CD14-positive monocyte (primary cell): ENCODE data around the gene SLK. TPM values are rescaled to one million over a fixed set of nuclear protein-coding genes. Genes with fewer than 3 reads are reported as not detected.

ENCODE experiments used
- DNase-seq, 3 donors: peaks; one replicate each; pipeline ENCODE4 v3.0.0-alpha.2; 2011 to 2022
- H2AFZ ChIP-seq: 2 replicates; pipeline ENCODE4 v1.6.0; 2012; ENCODE audit warnings: mild to moderate bottlenecking, low read depth, low read length, inconsistent platforms; ENCODE audit not compliant: insufficient read depth, poor library complexity, severe bottlenecking
- H3K27ac ChIP-seq, 2 donors: 1 replicate in 1 of 2; 2 replicates in 1 of 2; pipeline ENCODE4 v1.5.1; 2012 to 2013; ENCODE audit warnings: low read length in 2 of 2, control low read depth in 1 of 2, inconsistent platforms in 1 of 2, low read depth in 1 of 2, mild to moderate bottlenecking in 1 of 2
- H3K27me3 ChIP-seq, 2 donors: one replicate each; pipeline versions ENCODE4 v1.6.0 to v1.6.1; 2011 to 2013; ENCODE audit warnings: low read length in 2 of 2; ENCODE audit not compliant: control insufficient read depth in 2 of 2, insufficient read depth in 2 of 2
- H3K36me3 ChIP-seq, 2 donors: replicated peaks in 1 of 2; 1 replicate in 1 of 2; 2 replicates in 1 of 2; pipeline versions ENCODE4 v1.5.1 to v1.6.1; 2012 to 2013; ENCODE audit warnings: low read length in 2 of 2, control low read depth in 1 of 2, inconsistent platforms in 1 of 2, mild to moderate bottlenecking in 1 of 2; ENCODE audit not compliant: insufficient read depth in 2 of 2, control insufficient read depth in 1 of 2
- H3K4me1 ChIP-seq, 2 donors: 1 replicate in 1 of 2; 2 replicates in 1 of 2; pipeline versions ENCODE4 v1.5.1 to v1.6.1; 2012 to 2013; ENCODE audit warnings: low read length in 2 of 2, control low read depth in 1 of 2, inconsistent platforms in 1 of 2, mild to moderate bottlenecking in 1 of 2, moderate library complexity in 1 of 2; ENCODE audit not compliant: insufficient read depth in 2 of 2, control insufficient read depth in 1 of 2
- H3K4me2 ChIP-seq: replicated peaks from 2 replicates; pipeline ENCODE3; 2012; ENCODE audit warnings: low read length, moderate library complexity, mild to moderate bottlenecking; ENCODE audit not compliant: poor library complexity, severe bottlenecking; ENCODE audit errors: extremely low read depth
- H3K4me3 ChIP-seq, 3 experiments: fragments of 200-600 bp in 1 of 3; sonication (generic) in 1 of 3; replicated peaks in 1 of 3; 1 replicate in 2 of 3; 2 replicates in 1 of 3; pipeline ENCODE4 v1.5.1; 2011 to 2013; ENCODE audit warnings: low read length in 3 of 3, mild to moderate bottlenecking in 3 of 3, control low read depth in 2 of 3, low read depth in 2 of 3, inconsistent platforms in 1 of 3, moderate library complexity in 1 of 3
- H3K79me2 ChIP-seq: 2 replicates; pipeline ENCODE4 v1.6.0; 2012; ENCODE audit warnings: mild to moderate bottlenecking, control low read depth, inconsistent platforms, low read length, moderate library complexity; ENCODE audit not compliant: insufficient read depth
- H3K9ac ChIP-seq: 2 replicates; pipeline ENCODE4 v1.6.0; 2017; ENCODE audit warnings: low read length, mild to moderate bottlenecking; ENCODE audit not compliant: insufficient read depth, poor library complexity, severe bottlenecking
- H3K9me3 ChIP-seq, 2 donors: replicated peaks in 1 of 2; 1 replicate in 1 of 2; 2 replicates in 1 of 2; pipeline versions ENCODE4 v1.5.1 to v1.6.1; 2012 to 2013; ENCODE audit warnings: low read length in 2 of 2, control low read depth in 1 of 2; ENCODE audit not compliant: control insufficient read depth in 1 of 2, insufficient read depth in 1 of 2
- H4K20me1 ChIP-seq: 2 replicates; pipeline ENCODE4 v1.6.0; 2012; ENCODE audit warnings: mild to moderate bottlenecking, low read length, control low read depth, moderate library complexity; ENCODE audit not compliant: insufficient read depth
- H3K27ac Mint-ChIP-seq, 7 donors: one replicate each; pipeline ENCODE4 v1.8.0; 2020; ENCODE audit warnings: mild to moderate bottlenecking in 7 of 7, mixed read lengths in 7 of 7, moderate library complexity in 6 of 7, inconsistent platforms in 2 of 7
- H3K27me3 Mint-ChIP-seq, 3 donors: one replicate each; pipeline ENCODE4 v1.8.0; 2021 to 2022; ENCODE audit warnings: low read depth in 3 of 3, mild to moderate bottlenecking in 3 of 3, mixed read lengths in 3 of 3, moderate library complexity in 3 of 3, inconsistent platforms in 1 of 3
- H3K36me3 Mint-ChIP-seq, 2 donors: one replicate each; pipeline ENCODE4 v1.8.0; 2020; ENCODE audit warnings: mixed read lengths in 2 of 2, inconsistent platforms in 1 of 2, mild to moderate bottlenecking in 1 of 2
- H3K4me1 Mint-ChIP-seq: one replicate; pipeline ENCODE4 v1.8.0; 2020; ENCODE audit warnings: mild to moderate bottlenecking, mixed read lengths
- H3K4me3 Mint-ChIP-seq, 2 donors: one replicate each; pipeline ENCODE4 v1.8.0; 2020; ENCODE audit warnings: mild to moderate bottlenecking in 2 of 2, mixed read lengths in 2 of 2, moderate library complexity in 1 of 2
- H3K9me3 Mint-ChIP-seq, 7 donors: one replicate each; pipeline ENCODE4 v1.8.0; 2020 to 2022; ENCODE audit warnings: mixed read lengths in 7 of 7, mild to moderate bottlenecking in 6 of 7, moderate library complexity in 6 of 7, inconsistent platforms in 2 of 7
- WGBS: methylation state at CpG from one replicate; pipeline ENCODE4 v1.1.5; 2013; ENCODE audit warnings: missing lambda C conversion rate; ENCODE audit not compliant: insufficient coverage; 5-methylcytosine and 5-hydroxymethylcytosine counted together
- intact Hi-C, 2 donors: fragments of 100-400 bp; cut with micrococcal nuclease; formaldehyde crosslinking; loops; one replicate each; pipeline versions ENCODE4 v1.15.0 to v1.15.1; 2023
- polyA plus RNA-seq, 3 donors: library from polyadenylated mRNA; depleted of rRNA in 1 of 3; unstranded in 2 of 3; stranded (reverse) in 1 of 3; fragments of 300-500 nt in 2 of 3; fragments of >200 nt in 1 of 3; fragmentation: Illumina TruSeq in 2 of 3; gene quantifications; 1 replicate in 2 of 3; 2 replicates in 1 of 3; pipeline ENCODE4 v1.2.3, GENCODE V29; 2012 to 2021
- TF ChIP-seq, protein P1 (sequence below): fragments of 200-600 bp; IDR thresholded peaks from one replicate; pipeline ENCODE4 v1.8.0; 2022; ENCODE audit warnings: antibody characterized with exemption, mild to moderate bottlenecking

SLK gene
- polyA plus RNA-seq, 3 donors = 2.9 to 6.5 (median 4.4) TPM

DNA sequence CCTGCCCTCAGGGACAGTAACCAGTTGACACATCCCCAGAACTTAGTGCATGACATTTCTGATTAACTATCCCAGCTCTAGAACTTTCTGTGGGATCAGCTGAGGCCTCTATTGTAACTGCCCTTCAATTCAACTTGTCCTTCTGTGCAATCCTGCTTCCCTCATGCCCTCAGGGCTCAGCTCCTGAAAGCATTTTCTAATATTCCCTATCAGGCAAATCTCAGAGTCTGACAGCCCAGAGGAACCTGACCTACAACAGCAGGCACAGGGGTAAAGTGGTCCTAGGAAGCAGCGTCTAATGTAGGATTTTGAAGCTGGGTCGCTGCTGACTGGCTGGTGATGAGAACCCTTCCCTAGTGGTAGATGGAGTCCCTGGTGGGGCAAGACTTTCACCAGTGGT is 35.3 kb upstream of the SLK start:
- Histone ChIP-seq H3K79me2 (no peaks in the 10 kb centered on the region), H3K27me3 (no peaks in the 10 kb centered on the region), H4K20me1 (no peaks in the 10 kb centered on the region), H3K4me2 (no peak overlapping the region), H3K9me3 (no peaks in the 10 kb centered on the region), H2AFZ (no peak overlapping the region), H3K4me3 (no peak overlapping the region), H3K36me3 (no peaks in the 10 kb centered on the region), H3K27ac (no peak overlapping the region), H3K9ac (no peak overlapping the region), H3K4me1 (no peaks in the 10 kb centered on the region)
- Mint-ChIP-seq H3K36me3 (no peaks in the 10 kb centered on the region), H3K4me3 (no peak overlapping the region), H3K27me3 (peaks cover 0 to 2% (median 0%) of the 10 kb centered on the region in 3 donors), H3K9me3 (peaks cover 0 to 2% (median 0%) of the 10 kb centered on the region in 7 donors), H3K27ac (no peak overlapping the region), H3K4me1 (no peaks in the 10 kb centered on the region)
- intact Hi-C loops = no loop called here
- DNase-seq = no peak
- TF ChIP-seq, protein P1, sequence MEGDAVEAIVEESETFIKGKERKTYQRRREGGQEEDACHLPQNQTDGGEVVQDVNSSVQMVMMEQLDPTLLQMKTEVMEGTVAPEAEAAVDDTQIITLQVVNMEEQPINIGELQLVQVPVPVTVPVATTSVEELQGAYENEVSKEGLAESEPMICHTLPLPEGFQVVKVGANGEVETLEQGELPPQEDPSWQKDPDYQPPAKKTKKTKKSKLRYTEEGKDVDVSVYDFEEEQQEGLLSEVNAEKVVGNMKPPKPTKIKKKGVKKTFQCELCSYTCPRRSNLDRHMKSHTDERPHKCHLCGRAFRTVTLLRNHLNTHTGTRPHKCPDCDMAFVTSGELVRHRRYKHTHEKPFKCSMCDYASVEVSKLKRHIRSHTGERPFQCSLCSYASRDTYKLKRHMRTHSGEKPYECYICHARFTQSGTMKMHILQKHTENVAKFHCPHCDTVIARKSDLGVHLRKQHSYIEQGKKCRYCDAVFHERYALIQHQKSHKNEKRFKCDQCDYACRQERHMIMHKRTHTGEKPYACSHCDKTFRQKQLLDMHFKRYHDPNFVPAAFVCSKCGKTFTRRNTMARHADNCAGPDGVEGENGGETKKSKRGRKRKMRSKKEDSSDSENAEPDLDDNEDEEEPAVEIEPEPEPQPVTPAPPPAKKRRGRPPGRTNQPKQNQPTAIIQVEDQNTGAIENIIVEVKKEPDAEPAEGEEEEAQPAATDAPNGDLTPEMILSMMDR = no peak
- WGBS = 89% methylated on average over 2 of the region's 2 CpGs

DNA sequence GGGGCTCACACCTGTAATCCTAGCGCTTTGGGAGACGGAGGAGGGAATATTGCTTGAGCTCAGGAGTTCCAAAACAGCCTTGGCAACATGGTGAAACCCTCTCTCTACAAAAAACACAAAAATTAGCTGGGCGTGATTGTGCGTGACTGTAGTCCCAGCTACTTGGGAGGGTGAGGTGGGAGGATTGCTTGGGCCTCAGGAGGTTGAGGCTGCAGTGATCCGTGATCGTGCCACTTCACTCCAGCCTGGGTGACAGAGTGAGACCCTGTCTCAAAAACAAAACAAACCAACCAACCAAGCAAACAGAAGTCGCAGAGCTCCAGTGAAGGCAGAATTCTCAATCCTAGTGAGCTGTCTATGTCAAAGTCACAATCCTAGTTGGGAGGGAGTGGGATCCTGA is 34.7 kb upstream of the SLK start:
- no peak overlapping the region for H3K27ac ChIP-seq
- no peaks in the 10 kb centered on the region for H3K79me2 ChIP-seq
- H3K9me3 ChIP-seq = no peaks in the 10 kb centered on the region
- peaks cover 0 to 2% (median 0%) of the 10 kb centered on the region in 7 donors for H3K9me3 Mint-ChIP-seq
- H3K4me1 ChIP-seq = no peaks in the 10 kb centered on the region
- no peaks in the 10 kb centered on the region for H3K4me1 Mint-ChIP-seq
- H3K9ac ChIP-seq = no peak overlapping the region
- no peak overlapping the region for H3K4me2 ChIP-seq
- DNase-seq = no peak
- H3K36me3 Mint-ChIP-seq = no peaks in the 10 kb centered on the region
- no CpG with 5 or more reads among the region's 7 CpGs for WGBS
- H3K4me3 ChIP-seq = no peak overlapping the region
- H4K20me1 ChIP-seq = no peaks in the 10 kb centered on the region
- H3K36me3 ChIP-seq = no peaks in the 10 kb centered on the region
- TF ChIP-seq, protein P1 = no peak
- no peak overlapping the region for H2AFZ ChIP-seq
- intact Hi-C loops = no loop called here
- H3K27ac Mint-ChIP-seq = no peak overlapping the region
- no peak overlapping the region for H3K4me3 Mint-ChIP-seq
- H3K27me3 ChIP-seq = no peaks in the 10 kb centered on the region
- peaks cover 0 to 2% (median 0%) of the 10 kb centered on the region in 3 donors for H3K27me3 Mint-ChIP-seq
